Measurements from ENCODE around the gene PAX2. TPM values are rescaled to one million over a fixed set of nuclear protein-coding genes. Genes with fewer than 3 reads are reported as not detected.
"Not testable (repeated sequence)": the region's sequence is repeated elsewhere in the genome, so short reads cannot be mapped to it uniquely, and the experiment has no call there.

PAX2 gene
- 0.07 TPM in 1 of 2 replicates, not detected in the other for total RNA-seq

DNA sequence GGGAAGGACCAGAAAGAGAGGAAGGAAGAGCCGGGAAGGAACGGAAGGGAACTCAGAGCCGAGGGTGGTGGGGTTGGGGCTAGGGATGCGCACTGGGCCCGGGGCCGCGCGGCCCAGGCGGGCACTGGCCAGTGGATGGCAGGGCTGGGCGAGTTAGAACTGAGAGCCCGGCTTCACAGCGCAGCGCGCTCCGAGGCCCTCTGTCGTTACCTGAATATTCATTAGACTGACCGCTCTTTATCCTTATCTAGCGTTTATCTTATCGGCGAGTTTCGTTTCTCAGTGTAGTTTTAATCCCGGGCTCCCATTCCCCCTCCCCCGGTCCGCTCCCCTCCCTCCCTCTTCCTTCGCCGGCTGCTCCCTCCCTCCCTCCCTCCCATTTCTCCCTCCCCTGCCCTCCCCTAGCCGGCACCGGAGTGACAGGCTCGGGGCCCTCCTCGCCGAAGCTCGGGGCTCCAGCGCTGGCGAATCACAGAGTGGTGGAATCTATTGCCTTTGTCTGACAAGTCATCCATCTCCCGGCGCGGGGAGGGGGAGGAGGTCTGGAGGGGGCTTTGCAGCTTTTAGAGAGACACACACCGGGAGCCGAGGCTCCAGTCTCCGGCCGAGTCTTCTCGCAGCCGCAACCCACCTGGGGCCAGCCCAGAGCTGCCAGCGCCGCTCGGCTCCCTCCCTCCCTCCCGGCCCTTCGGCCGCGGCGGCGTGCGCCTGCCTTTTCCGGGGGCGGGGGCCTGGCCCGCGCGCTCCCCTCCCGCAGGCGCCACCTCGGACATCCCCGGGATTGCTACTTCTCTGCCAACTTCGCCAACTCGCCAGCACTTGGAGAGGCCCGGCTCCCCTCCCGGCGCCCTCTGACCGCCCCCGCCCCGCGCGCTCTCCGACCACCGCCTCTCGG is at the start of gene PAX2:
Gene PAX2, plus strand, starts transcription at position 596 of the 895 bp plus-strand sequence. CDS start 679 bp downstream, outside the sequence.
- Mint-ChIP-seq H3K27ac (peak within 1 kb of the TSS; percentile 73), H3K27me3 (peaks cover 82% of the 10 kb centered on the region), H3K9me3 (no peaks in the 10 kb centered on the region), H3K4me3 (peak within 1 kb of the TSS; percentile 18), H3K36me3 (ENCODE audit: low read depth) (peaks cover 3% of the 10 kb centered on the region), H3K4me1 (peaks cover 16% of the 10 kb centered on the region)
- intact Hi-C loops (cut with micrococcal nuclease), result loop anchor here (5.0 kb wide), 5 partner anchors 33 to 1213 kb away; partner anchors contain the start of gene NKX2-3
- no peak for DNase-seq

DNA sequence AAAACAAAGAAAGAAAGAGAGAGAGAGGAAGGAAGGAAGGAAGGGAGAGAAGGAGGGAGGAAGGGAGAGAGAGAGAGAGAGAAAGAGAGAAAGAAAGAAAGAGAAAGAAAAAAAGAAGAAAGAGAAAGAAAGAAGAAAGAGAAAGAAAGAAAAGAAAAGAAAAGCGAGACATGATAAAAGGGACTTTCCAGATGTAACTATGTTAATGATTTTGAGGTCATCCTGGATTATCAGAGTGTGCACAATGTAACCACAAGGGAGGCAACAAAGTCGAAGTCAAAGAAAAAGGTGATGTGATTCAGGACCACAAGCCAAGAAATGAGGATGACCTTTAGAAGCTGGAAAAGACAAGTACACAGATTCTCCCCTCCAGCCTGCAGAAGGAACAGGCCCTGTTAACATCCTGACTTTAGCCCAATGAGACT is 48.9 kb upstream of the PAX2 start:
- H3K4me3 Mint-ChIP-seq, result no peak overlapping the region
- H3K4me1 Mint-ChIP-seq, result peaks cover 9% of the 10 kb centered on the region
- intact Hi-C loops (cut with micrococcal nuclease), result no loop called here
- no peak overlapping the region for H3K27ac Mint-ChIP-seq
- H3K36me3 Mint-ChIP-seq (ENCODE audit: low read depth), result no peaks in the 10 kb centered on the region
- H3K27me3 Mint-ChIP-seq, result peaks cover 20% of the 10 kb centered on the region
- H3K9me3 Mint-ChIP-seq, result no peaks in the 10 kb centered on the region
- no peak for DNase-seq

DNA sequence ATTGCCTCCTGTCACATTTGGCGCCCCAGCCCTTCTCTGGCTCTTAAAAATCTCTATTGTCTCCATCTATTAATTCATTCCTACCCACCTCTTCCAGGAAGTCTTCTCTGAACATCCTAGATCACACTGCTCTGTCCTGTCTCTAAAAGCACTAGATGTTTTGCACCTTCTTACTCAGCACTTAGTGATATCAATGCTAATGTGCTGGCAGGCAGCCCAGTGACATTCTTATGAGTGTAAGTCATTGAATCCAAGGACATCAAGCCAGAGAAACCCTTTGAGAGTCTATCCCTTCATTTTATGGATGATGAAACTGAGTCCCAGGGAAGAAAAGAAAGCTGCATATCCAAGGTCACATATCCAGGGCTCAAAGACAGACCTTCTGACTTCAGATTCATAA is 48.3 kb upstream of the PAX2 start:
- H3K27ac Mint-ChIP-seq, result no peak overlapping the region

DNA sequence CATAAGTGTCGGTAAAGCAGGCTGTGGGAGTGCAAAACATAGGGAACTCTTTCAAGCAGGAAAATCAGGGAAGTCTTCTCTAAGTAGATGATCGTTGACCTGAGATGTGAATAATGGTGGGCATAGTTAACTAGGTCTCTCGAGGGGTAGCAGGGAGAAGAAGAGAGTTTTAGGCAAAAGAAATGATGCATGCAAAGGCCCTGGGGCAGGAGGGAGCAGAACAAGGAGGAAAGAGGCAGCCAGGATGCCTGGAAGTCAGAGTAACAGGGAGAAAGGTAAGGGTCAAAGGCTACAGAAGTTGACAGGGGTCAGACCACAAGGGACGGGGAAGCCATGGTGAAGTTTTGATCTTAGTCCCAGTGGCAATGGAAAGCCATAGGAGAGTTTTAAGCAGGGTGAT is 47.8 kb upstream of the PAX2 start:
- no peak overlapping the region for H3K27ac Mint-ChIP-seq
- no peaks in the 10 kb centered on the region for H3K9me3 Mint-ChIP-seq
- H3K36me3 Mint-ChIP-seq (ENCODE audit: low read depth), result no peaks in the 10 kb centered on the region
- intact Hi-C loops (cut with micrococcal nuclease), result no loop called here
- DNase-seq, result no peak
- H3K27me3 Mint-ChIP-seq, result peaks cover 16% of the 10 kb centered on the region
- no peak overlapping the region for H3K4me3 Mint-ChIP-seq
- peaks cover 9% of the 10 kb centered on the region for H3K4me1 Mint-ChIP-seq

More for the DNA sequence above, 48.3 kb upstream of the PAX2 start:
- Mint-ChIP-seq H3K4me3 (no peak overlapping the region), H3K4me1 (peaks cover 9% of the 10 kb centered on the region), H3K36me3 (ENCODE audit: low read depth) (no peaks in the 10 kb centered on the region), H3K27me3 (peaks cover 19% of the 10 kb centered on the region), H3K9me3 (no peaks in the 10 kb centered on the region)
- intact Hi-C loops (cut with micrococcal nuclease), result no loop called here
- DNase-seq, result no peak

DNA sequence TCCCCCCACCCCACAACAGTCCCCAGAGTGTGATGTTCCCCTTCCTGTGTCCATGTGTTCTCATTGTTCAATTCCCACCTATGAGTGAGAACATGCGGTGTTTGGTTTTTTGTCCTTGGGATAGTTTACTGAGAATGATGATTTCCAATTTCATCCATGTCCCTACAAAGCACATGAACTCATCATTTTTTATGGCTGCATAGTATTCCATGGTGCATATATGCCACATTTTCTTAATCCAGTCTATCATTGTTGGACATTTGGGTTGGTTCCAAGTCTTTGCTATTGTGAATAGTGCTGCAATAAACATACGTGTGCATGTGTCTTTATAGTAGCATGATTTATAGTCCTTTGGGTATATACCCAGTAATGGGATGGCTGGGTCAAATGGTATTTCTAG is 43.7 kb upstream of the PAX2 start:
- peaks cover 25% of the 10 kb centered on the region for H3K27me3 Mint-ChIP-seq
- H3K27ac Mint-ChIP-seq; H3K4me3 Mint-ChIP-seq; H3K36me3 Mint-ChIP-seq (ENCODE audit: low read depth); H3K9me3 Mint-ChIP-seq; H3K4me1 Mint-ChIP-seq; intact Hi-C loops (cut with micrococcal nuclease); DNase-seq: not testable (repeated sequence)

DNA sequence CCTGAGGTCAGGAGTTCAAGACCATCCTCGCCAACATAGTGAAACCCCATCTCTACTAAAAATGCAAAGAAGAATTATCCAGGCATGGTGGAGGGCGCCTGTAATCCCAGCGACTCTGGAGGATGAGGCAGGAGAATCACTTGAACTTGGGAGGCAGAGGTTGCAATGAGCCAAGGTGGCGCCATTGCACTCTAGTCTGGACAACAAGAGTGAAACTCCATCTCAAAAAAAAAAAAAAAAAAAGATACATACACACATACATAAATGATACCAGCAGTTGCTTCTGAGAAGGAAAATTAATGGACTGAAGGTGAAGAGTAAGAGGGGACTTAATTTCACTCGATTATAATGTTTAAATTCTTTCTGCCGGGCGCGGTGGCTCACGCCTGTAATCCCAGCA is 40.2 kb upstream of the PAX2 start:
- H3K36me3 Mint-ChIP-seq (ENCODE audit: low read depth), result no peaks in the 10 kb centered on the region
- H3K27ac Mint-ChIP-seq, result no peak overlapping the region
- no peaks in the 10 kb centered on the region for H3K9me3 Mint-ChIP-seq
- intact Hi-C loops (cut with micrococcal nuclease), result no loop called here
- H3K4me3 Mint-ChIP-seq, result no peak overlapping the region
- H3K27me3 Mint-ChIP-seq, result peaks cover 38% of the 10 kb centered on the region
- H3K4me1 Mint-ChIP-seq, result no peaks in the 10 kb centered on the region
- no peak for DNase-seq

DNA sequence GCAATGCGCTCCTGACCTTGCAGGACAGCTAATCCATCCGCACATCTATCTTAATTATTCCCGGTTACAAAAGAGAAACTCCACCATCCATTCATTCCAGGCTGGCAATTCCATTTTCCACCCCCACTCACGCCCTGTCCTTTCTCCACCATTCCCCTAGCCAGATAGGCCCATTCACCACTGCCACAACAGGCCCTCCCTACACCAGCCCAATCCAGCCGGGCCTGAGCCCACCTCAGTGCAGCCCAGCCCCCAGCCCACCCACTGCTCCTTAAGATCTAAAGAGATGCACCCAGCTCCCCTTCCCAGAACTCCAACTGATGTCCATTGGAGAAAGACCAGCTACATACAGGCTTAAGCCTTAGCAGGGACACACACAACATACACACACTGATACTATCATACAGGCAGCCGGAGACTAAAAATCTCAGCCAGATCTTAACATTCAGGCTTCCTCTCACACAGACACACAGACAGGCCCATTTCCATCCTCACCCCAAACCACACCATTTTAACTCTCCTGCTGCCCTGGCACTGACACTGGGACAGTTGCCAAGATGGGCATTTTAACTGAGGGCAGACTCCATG is 38.0 kb upstream of the PAX2 start:
- Mint-ChIP-seq H3K27ac (no peak overlapping the region), H3K27me3 (peaks cover 58% of the 10 kb centered on the region), H3K4me3 (no peak overlapping the region), H3K36me3 (ENCODE audit: low read depth) (no peaks in the 10 kb centered on the region), H3K9me3 (no peaks in the 10 kb centered on the region), H3K4me1 (no peaks in the 10 kb centered on the region)
- DNase-seq, result no peak
- intact Hi-C loops (cut with micrococcal nuclease), result no loop called here

DNA sequence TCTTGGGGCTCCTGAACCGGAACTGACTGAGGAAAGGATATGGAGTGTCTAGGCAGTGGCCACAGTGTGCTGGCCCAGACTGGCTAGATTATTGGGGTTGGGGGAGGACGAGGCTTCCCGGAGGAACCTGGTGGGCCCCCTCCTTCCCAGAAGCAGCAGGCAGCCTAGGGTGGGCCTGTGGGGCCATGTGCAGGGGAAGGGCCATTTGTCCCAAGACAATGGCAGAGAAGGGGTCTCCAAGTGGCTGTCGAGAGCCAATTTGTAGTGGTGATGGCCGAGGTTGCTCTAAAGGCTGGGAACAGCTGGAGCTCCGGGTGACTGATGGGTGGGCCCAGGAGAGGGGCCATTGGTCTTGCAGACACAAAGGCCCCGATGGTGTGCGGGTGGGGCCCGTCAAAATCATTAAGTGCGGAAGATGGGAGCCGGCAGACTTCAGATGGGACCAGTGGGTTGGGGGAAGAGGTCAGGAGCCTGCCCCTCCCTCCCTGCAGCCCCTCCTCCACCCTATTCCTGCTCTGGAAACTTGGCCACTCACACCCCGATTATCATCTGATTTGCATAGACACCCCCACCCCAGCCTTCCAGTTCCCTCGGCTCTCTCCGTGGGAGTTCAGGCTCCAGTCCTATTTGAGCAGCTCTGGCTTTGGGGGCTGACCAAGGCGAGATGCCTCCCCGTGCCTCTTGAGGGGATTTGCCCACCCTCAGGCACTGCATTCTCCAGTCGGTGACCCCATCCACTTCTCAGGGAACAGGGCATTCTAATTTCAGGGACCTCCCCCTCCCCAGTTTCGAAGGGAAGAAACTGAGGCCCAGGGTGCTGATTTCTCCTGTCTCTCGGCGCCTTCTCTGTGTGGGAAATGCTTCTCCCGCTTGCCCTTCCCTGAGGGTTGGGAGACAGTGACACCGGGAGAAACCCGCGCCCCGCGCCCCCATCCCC is 36.0 kb upstream of the PAX2 start:
- Mint-ChIP-seq H3K27ac (no peak overlapping the region), H3K36me3 (ENCODE audit: low read depth) (no peaks in the 10 kb centered on the region), H3K4me1 (no peaks in the 10 kb centered on the region), H3K4me3 (no peak overlapping the region), H3K27me3 (peaks cover 70% of the 10 kb centered on the region), H3K9me3 (no peaks in the 10 kb centered on the region)
- DNase-seq, result no peak
- intact Hi-C loops (cut with micrococcal nuclease), result loop anchor here (5.0 kb wide), 1 partner anchor 38 kb away; the partner anchor contains the start of gene PAX2

DNA sequence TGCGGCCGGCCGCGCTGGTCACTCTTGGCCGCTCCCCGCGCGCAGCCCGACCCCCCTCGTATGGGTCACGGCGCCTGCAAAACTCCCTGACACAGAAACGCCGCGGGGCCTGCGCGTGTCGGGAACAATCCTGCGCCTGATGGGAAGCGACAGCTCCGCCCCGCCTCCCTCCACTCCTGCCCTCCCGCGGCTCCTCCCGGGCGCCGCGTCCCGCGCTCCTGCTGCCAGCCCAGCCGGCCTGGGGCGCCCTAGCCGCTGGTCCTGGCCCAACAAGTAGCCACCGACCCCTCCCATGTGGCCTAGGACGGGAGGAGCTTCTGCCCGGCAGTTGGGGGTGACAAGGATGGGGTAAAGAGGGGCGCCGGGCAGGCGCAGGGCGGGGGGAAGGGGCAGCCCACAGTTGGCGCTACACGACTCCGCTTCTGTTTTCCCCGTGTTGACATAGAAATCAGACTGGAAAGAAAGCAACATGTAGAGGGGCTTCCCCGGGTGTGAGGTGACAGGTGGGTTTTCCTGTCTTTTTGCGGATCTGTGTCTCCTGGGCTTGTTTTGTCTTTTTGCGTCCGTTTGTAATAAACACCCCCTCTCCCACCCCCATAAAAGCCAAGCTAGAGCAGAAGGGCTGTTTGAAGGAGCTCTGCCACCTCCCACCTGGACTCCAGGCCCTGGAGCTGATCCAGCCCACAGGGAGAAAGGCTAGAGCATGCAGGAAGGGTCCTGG is 35.1 kb upstream of the PAX2 start:
- no peaks in the 10 kb centered on the region for H3K9me3 Mint-ChIP-seq
- H3K4me3 Mint-ChIP-seq, result no peak overlapping the region
- H3K4me1 Mint-ChIP-seq, result peaks cover 5% of the 10 kb centered on the region
- no peak for DNase-seq
- H3K27me3 Mint-ChIP-seq, result peaks cover 79% of the 10 kb centered on the region
- H3K36me3 Mint-ChIP-seq (ENCODE audit: low read depth), result no peaks in the 10 kb centered on the region
- H3K27ac Mint-ChIP-seq, result no peak overlapping the region
- intact Hi-C loops (cut with micrococcal nuclease), result loop anchor here (5.0 kb wide), 1 partner anchor 37 kb away; the partner anchor contains the start of gene PAX2

DNA sequence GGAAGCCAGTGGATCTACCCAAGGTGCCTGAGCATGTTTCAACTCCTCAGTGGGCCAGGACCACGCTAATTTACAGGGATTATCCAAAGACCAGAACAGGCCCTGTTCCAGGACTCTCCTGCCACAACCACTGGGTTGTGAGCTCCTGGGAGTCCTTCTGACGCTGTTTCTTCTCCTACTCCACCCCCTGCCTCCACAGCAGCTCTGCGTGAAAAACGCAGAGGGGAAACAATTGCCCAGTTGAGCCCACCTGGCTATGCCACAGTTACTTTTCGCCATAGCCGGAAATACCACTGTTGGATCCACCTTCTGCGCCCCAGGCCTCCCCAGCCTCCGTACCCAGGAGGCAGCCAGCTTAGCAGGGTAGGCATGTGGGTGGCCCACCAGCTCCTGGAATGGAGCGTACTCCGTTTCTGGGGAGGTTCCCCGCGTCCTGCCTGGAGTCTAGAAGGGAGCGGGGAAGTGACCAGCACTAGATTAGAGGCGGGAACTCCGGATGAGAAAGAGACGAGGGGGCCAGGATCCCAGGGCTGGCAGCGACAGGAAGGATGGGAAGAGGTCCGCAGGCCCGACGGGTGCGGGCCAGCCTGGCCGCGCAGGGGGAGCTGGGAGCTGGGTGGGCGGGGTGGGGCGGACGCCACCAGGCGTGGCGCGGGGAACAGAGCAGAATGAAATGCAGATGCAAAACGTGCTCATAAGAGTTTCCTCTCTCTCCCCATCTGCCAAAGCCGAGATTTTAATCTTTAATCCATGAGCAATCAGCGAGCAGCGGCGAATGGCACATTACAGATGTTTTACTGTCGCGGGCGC is 32.1 kb upstream of the PAX2 start:
- Mint-ChIP-seq H3K9me3 (no peaks in the 10 kb centered on the region), H3K4me3 (peak overlapping the region; percentile 27), H3K4me1 (peaks cover 5% of the 10 kb centered on the region), H3K27ac (no peak overlapping the region), H3K27me3 (peaks cover 85% of the 10 kb centered on the region), H3K36me3 (ENCODE audit: low read depth) (no peaks in the 10 kb centered on the region)
- intact Hi-C loops (cut with micrococcal nuclease), result loop anchor here (5.0 kb wide), 1 partner anchor 34 kb away; the partner anchor contains the start of gene PAX2
- DNase-seq, result no peak

DNA sequence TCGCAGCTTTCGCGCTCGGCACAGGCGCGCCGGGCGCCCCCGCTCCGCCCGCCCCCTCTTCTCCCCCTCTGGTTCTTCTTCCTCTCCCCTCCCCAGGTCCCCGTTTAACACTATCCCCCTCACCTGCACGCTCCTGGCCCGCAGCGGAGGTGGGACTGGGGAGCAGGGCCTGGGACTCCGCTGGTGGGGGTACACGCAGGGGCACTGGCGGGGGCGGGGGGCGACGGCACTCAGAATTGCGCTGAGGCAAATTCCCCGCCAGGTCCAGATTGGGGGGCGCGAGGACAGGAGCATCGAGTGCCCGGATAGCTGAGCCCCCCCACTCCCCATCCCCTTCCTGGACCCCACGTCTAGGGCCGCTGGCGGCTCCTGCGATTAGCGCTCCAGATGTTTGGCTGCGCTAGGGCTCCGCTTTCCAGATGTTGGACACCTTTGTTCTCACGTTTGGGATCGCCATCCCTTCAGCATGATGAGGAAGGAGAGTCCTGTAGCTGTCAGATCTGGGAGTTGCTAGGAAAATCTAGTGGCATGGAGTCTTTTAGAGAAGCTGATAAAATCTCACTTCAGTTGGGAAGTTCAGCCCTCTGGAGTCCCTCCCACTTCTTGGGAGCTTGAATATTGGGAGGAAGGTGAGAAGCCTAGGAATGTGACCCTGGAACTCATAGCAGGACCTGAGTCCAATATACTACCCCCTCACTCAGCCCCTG is 31.4 kb upstream of the PAX2 start:
- Mint-ChIP-seq H3K36me3 (ENCODE audit: low read depth) (no peaks in the 10 kb centered on the region), H3K27me3 (peaks cover 85% of the 10 kb centered on the region), H3K4me3 (no peak overlapping the region), H3K27ac (no peak overlapping the region), H3K4me1 (peaks cover 5% of the 10 kb centered on the region), H3K9me3 (no peaks in the 10 kb centered on the region)
- no peak for DNase-seq
- intact Hi-C loops (cut with micrococcal nuclease), result loop anchor here (5.0 kb wide), 1 partner anchor 33 kb away; the partner anchor contains the start of gene PAX2

DNA sequence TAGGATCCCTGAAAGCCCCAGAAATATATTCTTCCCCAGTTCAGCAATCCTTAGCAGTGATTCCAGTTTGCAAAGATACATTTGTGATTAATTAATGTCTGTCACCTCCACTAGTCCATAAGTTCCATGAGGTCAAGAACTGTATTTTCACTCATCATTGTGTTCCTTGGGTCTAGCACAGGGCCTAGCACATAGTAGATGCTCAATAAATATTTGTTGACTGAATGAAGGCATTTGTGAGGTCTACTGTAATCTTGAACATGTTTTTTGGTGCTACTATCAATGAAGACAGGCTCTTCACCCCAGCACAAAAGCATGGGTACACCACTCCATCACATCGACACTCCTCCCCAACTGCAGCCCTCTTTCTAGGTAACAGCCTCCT is 30.8 kb upstream of the PAX2 start:
- Mint-ChIP-seq H3K4me1 (peaks cover 5% of the 10 kb centered on the region), H3K27ac (no peak overlapping the region), H3K27me3 (peaks cover 84% of the 10 kb centered on the region), H3K9me3 (no peaks in the 10 kb centered on the region), H3K36me3 (ENCODE audit: low read depth) (no peaks in the 10 kb centered on the region), H3K4me3 (no peak overlapping the region)
- no peak for DNase-seq
- intact Hi-C loops (cut with micrococcal nuclease), result loop anchor here (5.0 kb wide), 1 partner anchor 33 kb away; the partner anchor contains the start of gene PAX2
